ENCODE measurements around the gene PLEKHJ1.

Gene PLEKHJ1

GRCh38 chr19:2252797-2253105 is 16.6 kb upstream of the PLEKHJ1 start:
- Histone ChIP-seq H3K9me3 (ENCODE audit: insufficient read depth, low read length) (no peaks in the 10 kb centered on the region), H3K4me2 (ENCODE audit: low read length) (no peak overlapping the region), H2AFZ (ENCODE audit: low read depth, low read length) (no peak overlapping the region), H3K4me3 (ENCODE audit: low read length) (no peak overlapping the region), H3K27ac (ENCODE audit: low read length) (no peak overlapping the region), H3K4me1 (ENCODE audit: low read length) (peaks cover 18% of the 10 kb centered on the region), H3K27me3 (ENCODE audit: low read depth, low read length) (no peaks in the 10 kb centered on the region), H3K36me3 (replicated peaks; ENCODE audit: low read depth, low read length) (peaks cover 25% of the 10 kb centered on the region), H4K20me1 (ENCODE audit: insufficient read depth, low read length) (peaks cover 8% of the 10 kb centered on the region; the same call in 1 of the 2 replicates), H3K79me2 (ENCODE audit: low read length) (no peaks in the 10 kb centered on the region), H3K9ac (ENCODE audit: low read length) (no peak overlapping the region)
- TF ChIP-seq EZH2phosphoT487 (IDR thresholded peaks at IDR 0.05; ENCODE audit: low read depth): no peak
- no peak for TF ChIP-seq CTCF (IDR thresholded peaks at IDR 0.05; ENCODE audit: low read depth, low read length)

- Histone ChIP-seq H3K27ac (ENCODE audit: low read length) (no peak overlapping the region), H3K9me3 (ENCODE audit: insufficient read depth, low read length) (no peaks in the 10 kb centered on the region), H4K20me1 (ENCODE audit: insufficient read depth, low read length) (peaks cover 10% of the 10 kb centered on the region), H3K27me3 (ENCODE audit: low read depth, low read length) (no peaks in the 10 kb centered on the region), H2AFZ (ENCODE audit: low read depth, low read length) (no peak overlapping the region), H3K4me1 (ENCODE audit: low read length) (peaks cover 14% of the 10 kb centered on the region), H3K79me2 (ENCODE audit: low read length) (no peaks in the 10 kb centered on the region), H3K4me2 (ENCODE audit: low read length) (no peak overlapping the region), H3K36me3 (replicated peaks; ENCODE audit: low read depth, low read length) (peaks cover 30% of the 10 kb centered on the region), H3K4me3 (ENCODE audit: low read length) (no peak overlapping the region), H3K9ac (ENCODE audit: low read length) (no peak overlapping the region)
- TF ChIP-seq EZH2phosphoT487 (IDR thresholded peaks at IDR 0.05; ENCODE audit: low read depth) (no peak), CTCF (IDR thresholded peaks at IDR 0.05; ENCODE audit: low read depth, low read length) (no peak)
These were observed 16.1 kb upstream of the PLEKHJ1 start for GRCh38 chr19:2252055-2252796.

DNA sequence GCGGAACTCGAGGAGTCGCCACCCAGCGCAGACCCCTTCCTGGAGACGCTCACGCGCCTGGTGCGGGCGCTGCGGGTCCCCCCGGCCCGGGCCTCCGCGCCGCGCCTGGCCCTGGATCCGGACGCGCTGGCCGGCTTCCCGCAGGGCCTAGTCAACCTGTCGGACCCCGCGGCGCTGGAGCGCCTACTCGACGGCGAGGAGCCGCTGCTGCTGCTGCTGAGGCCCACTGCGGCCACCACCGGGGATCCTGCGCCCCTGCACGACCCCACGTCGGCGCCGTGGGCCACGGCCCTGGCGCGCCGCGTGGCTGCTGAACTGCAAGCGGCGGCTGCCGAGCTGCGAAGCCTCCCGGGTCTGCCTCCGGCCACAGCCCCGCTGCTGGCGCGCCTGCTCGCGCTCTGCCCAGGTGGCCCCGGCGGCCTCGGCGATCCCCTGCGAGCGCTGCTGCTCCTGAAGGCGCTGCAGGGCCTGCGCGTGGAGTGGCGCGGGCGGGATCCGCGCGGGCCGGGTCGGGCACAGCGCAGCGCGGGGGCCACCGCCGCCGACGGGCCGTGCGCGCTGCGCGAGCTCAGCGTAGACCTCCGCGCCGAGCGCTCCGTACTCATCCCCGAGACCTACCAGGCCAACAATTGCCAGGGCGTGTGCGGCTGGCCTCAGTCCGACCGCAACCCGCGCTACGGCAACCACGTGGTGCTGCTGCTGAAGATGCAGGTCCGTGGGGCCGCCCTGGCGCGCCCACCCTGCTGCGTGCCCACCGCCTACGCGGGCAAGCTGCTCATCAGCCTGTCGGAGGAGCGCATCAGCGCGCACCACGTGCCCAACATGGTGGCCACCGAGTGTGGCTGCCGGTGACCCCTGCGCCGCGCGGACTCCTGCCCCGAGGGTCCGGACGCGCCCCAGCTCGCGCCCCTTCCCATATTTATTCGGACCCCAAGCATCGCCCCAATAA is 15.3 kb upstream of the PLEKHJ1 start:
- no peaks in the 10 kb centered on the region for H3K79me2 ChIP-seq (ENCODE audit: low read length)
- no peak overlapping the region for H3K9ac ChIP-seq (ENCODE audit: low read length)
- H3K27ac ChIP-seq (ENCODE audit: low read length): no peak overlapping the region
- no peak overlapping the region for H3K4me2 ChIP-seq (ENCODE audit: low read length)
- peaks cover 9% of the 10 kb centered on the region; the same call in 1 of the 2 replicates for H3K4me1 ChIP-seq (ENCODE audit: low read length)
- no peaks in the 10 kb centered on the region for H3K27me3 ChIP-seq (ENCODE audit: low read depth, low read length)
- no peaks in the 10 kb centered on the region for H3K9me3 ChIP-seq (ENCODE audit: insufficient read depth, low read length)
- no peak overlapping the region for H2AFZ ChIP-seq (ENCODE audit: low read depth, low read length)
- no peak for TF ChIP-seq CTCF (IDR thresholded peaks at IDR 0.05; ENCODE audit: low read depth, low read length)
- TF ChIP-seq EZH2phosphoT487 (IDR thresholded peaks at IDR 0.05; ENCODE audit: low read depth): no peak
- H4K20me1 ChIP-seq (ENCODE audit: insufficient read depth, low read length): peaks cover 12% of the 10 kb centered on the region
- H3K36me3 ChIP-seq (replicated peaks; ENCODE audit: low read depth, low read length): peaks cover 38% of the 10 kb centered on the region
- no peak overlapping the region for H3K4me3 ChIP-seq (ENCODE audit: low read length)

- Histone ChIP-seq H3K79me2 (ENCODE audit: low read length) (no peaks in the 10 kb centered on the region), H3K9ac (ENCODE audit: low read length) (no peak overlapping the region), H3K4me2 (ENCODE audit: low read length) (no peak overlapping the region), H3K9me3 (ENCODE audit: insufficient read depth, low read length) (no peaks in the 10 kb centered on the region), H4K20me1 (ENCODE audit: insufficient read depth, low read length) (peaks cover 16% of the 10 kb centered on the region), H3K4me3 (ENCODE audit: low read length) (no peak overlapping the region), H3K27ac (ENCODE audit: low read length) (no peak overlapping the region), H3K36me3 (replicated peaks; ENCODE audit: low read depth, low read length) (peaks cover 43% of the 10 kb centered on the region), H3K27me3 (ENCODE audit: low read depth, low read length) (no peaks in the 10 kb centered on the region), H3K4me1 (ENCODE audit: low read length) (peaks cover 3% of the 10 kb centered on the region; the same call in 1 of the 2 replicates), H2AFZ (ENCODE audit: low read depth, low read length) (no peak overlapping the region)
- no peak for TF ChIP-seq EZH2phosphoT487 (IDR thresholded peaks at IDR 0.05; ENCODE audit: low read depth)
- TF ChIP-seq CTCF (IDR thresholded peaks at IDR 0.05; ENCODE audit: low read depth, low read length): no peak
These were observed 14.6 kb upstream of the PLEKHJ1 start for GRCh38 chr19:2250766-2251105.
